ENCODE measurements around the gene HOXA3.

DNA sequence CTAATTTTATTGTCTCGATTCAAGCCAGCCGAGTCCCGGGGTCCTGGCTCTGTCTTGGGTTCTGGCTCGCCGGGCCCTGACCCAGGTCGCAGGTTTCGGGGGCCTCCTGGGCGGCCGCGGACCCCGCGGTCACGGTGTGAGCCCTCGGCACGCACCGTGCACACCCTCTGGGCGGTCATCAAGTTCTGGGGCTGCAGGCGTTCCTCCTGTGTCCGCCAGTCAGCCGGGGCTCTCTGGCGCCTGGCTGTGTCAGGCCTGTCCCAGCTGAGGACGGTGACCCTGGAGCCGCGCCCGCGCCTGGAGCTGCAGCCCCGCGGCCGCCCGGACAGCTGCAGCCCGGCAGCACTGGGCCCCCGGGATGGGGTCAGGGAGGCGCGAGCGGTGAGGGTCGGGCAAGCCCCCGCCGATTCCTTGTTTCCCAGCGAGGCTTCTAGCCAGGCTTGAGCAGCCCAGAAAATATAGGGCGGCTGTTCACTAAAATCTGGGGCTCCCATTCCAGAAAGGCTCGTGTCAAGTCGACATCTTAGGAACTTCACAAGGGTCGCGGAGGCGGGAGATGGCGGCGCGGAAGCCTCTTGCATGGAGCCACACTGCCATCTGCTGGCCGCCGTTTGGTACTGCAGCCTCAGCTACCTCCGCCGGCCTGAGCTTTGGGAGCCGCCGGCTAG, 8.3 kb upstream of the HOXA3 start:
- TF ChIP-seq CTCF (conservative IDR thresholded peaks at IDR 0.05; ENCODE audit: low read depth, low read length) = peak; percentile 96
- TF ChIP-seq EZH2 (IDR thresholded peaks at IDR 0.05; ENCODE audit: low read length, unreplicated experiment) = no peak
- TF ChIP-seq EZH2phosphoT487 (IDR thresholded peaks at IDR 0.05; ENCODE audit: borderline replicate concordance, low read length) = no peak

All from PC-3 (cell line).